ENCODE data around the gene GNB5. TPM values are rescaled to one million over a fixed set of nuclear protein-coding genes. Genes with fewer than 3 reads are reported as not detected.
A peak's percentile ranks its signal among the peaks of the same experiment; 100 is the strongest.

The GNB5 gene
- total RNA-seq, 6 experiments from 2014 or later, result 24.1 to 37.1 (median 33.0) TPM

DNA sequence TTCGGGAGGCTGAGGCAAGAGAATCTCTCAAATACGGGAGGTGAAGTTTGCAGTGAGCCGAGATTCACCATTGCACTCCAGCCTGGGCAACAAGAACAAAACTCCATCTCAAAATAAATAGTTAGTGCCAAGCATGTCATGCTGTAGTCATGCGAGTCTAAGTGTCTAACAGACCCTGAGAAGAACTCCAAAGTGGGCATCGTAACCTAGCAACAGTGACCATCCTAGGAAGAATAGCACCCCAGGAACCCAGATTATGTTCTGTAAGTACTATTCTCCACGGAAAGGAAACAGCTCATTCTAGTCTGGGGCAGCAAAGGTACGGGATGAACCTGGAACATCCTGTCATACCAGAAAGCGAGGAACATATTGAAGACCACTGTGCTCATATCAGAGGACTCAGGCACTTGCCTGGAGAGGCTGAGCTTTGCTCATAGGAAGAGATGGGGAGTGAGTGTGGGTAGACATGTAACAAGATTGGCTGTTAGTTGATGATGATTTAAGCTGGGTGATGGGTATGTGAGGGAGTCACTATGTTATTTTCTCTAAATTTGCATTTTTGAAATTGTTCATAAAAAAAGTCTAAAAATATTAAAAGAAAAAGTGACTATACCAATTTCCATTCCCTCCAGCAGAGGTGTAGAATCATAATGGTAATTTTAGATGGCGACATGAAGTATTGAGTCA is 110.3 kb downstream of the GNB5 start:
- Mint-ChIP-seq H3K9me3 (no peaks in the 10 kb centered on the region), H3K36me3 (ENCODE audit: low read depth) (no peaks in the 10 kb centered on the region), H3K4me1 (ENCODE audit: low read depth) (peaks cover 39% of the 10 kb centered on the region), H3K27ac (no peak overlapping the region), H3K27me3 (ENCODE audit: insufficient read depth) (no peaks in the 10 kb centered on the region; the same call in none of the 2 replicates), H3K4me3 (no peak overlapping the region)
- DNase-seq, result no peak
- TF ChIP-seq, protein P1, sequence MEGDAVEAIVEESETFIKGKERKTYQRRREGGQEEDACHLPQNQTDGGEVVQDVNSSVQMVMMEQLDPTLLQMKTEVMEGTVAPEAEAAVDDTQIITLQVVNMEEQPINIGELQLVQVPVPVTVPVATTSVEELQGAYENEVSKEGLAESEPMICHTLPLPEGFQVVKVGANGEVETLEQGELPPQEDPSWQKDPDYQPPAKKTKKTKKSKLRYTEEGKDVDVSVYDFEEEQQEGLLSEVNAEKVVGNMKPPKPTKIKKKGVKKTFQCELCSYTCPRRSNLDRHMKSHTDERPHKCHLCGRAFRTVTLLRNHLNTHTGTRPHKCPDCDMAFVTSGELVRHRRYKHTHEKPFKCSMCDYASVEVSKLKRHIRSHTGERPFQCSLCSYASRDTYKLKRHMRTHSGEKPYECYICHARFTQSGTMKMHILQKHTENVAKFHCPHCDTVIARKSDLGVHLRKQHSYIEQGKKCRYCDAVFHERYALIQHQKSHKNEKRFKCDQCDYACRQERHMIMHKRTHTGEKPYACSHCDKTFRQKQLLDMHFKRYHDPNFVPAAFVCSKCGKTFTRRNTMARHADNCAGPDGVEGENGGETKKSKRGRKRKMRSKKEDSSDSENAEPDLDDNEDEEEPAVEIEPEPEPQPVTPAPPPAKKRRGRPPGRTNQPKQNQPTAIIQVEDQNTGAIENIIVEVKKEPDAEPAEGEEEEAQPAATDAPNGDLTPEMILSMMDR (IDR thresholded peaks at IDR 0.05), result no peak; the same call in 1 of the 2 replicates

DNA sequence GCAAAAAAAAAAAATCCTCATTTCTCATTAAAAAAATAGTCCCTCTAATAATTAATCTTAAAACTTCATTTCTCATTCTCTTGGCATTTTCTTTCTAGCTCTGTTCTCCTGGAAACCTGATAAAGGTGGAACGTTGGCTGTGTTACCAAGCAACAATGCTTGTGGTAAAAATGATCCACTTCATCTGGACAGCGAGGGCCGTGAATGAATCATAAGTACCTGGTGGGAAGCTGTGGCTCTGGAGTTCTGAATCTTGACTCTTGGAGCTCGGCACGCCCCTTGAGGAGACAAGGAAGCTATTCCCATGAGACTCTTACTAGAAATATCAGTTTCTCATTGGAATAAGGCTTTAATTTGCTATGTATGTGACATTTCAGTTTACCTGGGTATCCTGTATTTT is 111.2 kb downstream of the GNB5 start:
- Mint-ChIP-seq H3K9me3 (no peaks in the 10 kb centered on the region), H3K36me3 (ENCODE audit: low read depth) (no peaks in the 10 kb centered on the region), H3K4me1 (ENCODE audit: low read depth) (peaks cover 35% of the 10 kb centered on the region), H3K27me3 (ENCODE audit: insufficient read depth) (no peaks in the 10 kb centered on the region; the same call in 1 of the 2 replicates), H3K4me3 (no peak overlapping the region), H3K27ac (no peak overlapping the region)
- TF ChIP-seq, protein P1 (IDR thresholded peaks at IDR 0.05), result no peak
- no peak for DNase-seq

DNA sequence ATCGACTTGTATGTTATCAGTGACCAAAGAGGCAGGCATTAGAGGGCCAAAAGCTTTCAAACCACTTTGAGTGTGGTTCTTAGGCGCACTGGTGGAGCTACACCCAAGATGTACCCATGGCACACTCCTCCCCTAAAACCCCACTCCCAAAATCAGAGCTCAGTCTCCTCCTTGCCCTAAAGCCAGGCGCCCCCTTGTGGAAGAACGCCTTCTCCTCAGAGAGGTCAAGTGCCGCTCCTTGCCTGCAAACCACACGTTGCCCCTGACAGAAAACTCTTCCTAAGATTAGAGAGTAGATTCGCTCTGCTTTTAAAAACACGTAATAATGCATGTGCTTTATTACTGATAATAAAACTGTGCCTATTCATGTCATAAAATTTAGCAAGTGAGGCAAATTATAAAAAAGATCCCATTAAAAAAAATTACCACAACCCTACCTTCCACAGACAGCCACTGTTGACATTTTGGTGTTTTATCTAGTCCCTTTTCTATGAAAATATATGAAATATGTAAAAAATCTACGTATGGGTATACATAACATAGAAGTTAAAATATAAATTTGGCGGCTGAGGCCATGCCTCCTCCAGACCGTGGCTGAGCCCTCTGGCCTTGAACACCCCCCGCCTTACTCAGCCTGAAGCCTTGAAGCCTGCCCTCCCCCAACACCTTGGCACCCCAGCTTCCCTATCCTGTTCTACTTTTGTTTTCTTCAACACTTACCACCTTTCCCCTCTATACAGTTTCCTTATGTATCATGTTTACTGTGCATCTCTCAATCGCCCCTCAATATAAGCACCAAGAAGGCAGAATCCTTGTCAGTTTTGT is 112.1 kb downstream of the GNB5 start:
- H3K27me3 Mint-ChIP-seq (ENCODE audit: insufficient read depth), result no peaks in the 10 kb centered on the region; the same call in 1 of the 2 replicates
- H3K36me3 Mint-ChIP-seq (ENCODE audit: low read depth), result no peaks in the 10 kb centered on the region
- no peaks in the 10 kb centered on the region for H3K9me3 Mint-ChIP-seq
- peaks cover 35% of the 10 kb centered on the region for H3K4me1 Mint-ChIP-seq (ENCODE audit: low read depth)
- no peak overlapping the region; the same call in 1 of the 2 replicates for H3K27ac Mint-ChIP-seq
- TF ChIP-seq, protein P1 (IDR thresholded peaks at IDR 0.05), result peak; percentile 92
- H3K4me3 Mint-ChIP-seq, result no peak overlapping the region
- peak; percentile 45 for DNase-seq

DNA sequence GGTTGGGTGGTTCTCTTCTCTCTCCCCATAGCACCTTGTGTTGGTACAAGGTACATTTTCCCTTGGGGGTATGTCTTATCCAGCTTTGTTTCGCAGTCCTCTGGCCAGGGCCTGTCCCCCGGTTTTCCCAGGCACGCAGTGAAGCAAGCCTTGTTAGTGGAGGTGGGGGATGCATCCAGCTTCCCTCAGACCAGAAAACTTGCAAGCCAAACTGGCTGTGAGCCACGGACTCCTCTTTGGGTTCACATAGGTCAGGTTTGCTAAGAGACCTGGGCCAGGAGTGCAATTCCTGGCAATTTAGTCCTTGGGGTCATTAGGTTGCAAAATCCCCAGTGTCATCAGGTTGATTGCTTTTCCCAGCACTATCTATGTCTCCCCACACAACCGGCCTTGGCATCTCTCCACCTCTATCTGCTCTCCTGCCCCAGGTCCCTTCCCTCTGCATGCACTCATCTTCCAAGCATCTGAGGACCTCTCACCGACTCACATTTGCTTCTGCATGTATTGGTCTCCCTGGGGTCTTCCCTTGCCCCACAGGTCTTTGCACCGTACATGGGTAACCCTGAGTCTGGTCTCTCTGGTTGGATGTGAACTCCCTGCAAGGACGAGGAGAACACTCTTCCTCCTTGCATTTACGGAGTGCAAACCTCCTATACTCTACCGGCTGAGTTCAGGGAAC is 112.9 kb downstream of the GNB5 start:
- DNase-seq, result no peak
- Mint-ChIP-seq H3K9me3 (no peaks in the 10 kb centered on the region), H3K27me3 (ENCODE audit: insufficient read depth) (no peaks in the 10 kb centered on the region; the same call in 1 of the 2 replicates), H3K27ac (no peak overlapping the region), H3K4me1 (ENCODE audit: low read depth) (peaks cover 35% of the 10 kb centered on the region), H3K36me3 (ENCODE audit: low read depth) (no peaks in the 10 kb centered on the region), H3K4me3 (no peak overlapping the region)
- TF ChIP-seq, protein P1 (IDR thresholded peaks at IDR 0.05), result no peak

DNA sequence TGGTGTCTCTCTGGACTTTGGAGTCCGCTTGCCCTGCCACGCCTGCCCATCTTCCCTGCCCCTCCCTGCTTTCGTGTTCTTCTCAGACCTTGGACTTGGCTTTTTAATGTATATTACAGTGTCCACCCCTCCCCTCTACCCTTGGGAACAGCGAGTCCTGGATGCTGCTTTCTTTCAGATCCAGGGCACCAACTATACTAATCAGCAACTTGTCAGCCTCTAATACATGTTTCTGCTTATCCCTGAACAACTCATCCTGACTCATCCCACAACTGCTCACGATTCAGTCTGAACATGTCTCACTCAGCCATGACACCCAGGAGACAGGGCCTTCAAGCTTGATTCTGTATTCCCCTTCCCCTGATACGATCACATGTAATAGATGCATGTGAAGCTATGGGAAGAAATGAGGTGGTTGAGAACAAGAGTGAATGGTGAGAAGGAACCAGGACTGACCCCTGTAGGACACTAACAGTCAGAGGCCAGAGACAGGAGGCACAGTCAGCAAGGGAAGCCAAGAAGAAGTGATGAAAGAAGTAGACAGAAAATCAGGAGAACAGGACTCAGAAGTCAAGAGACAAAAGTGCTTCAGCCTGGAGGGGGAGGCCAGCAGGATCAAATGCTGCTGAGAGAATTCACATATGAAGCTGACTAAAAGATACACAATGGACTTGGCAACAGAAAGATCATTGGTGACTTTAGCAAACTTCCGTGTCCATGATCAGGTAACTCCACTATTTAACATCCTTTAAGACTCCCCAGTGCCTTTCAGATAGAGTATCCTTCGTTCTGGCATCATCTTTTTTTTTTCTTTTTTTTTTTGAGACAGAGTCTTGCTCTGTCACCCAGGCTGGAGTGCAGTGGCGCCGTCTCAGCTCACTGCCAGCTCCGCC is 114.1 kb downstream of the GNB5 start:
- H3K4me3 Mint-ChIP-seq, result peak overlapping the region; percentile 49
- no peaks in the 10 kb centered on the region; the same call in 1 of the 2 replicates for H3K27me3 Mint-ChIP-seq (ENCODE audit: insufficient read depth)
- H3K9me3 Mint-ChIP-seq, result no peaks in the 10 kb centered on the region
- TF ChIP-seq, protein P1 (IDR thresholded peaks at IDR 0.05), result peak; percentile 20; the same call in 1 of the 2 replicates
- no peaks in the 10 kb centered on the region for H3K36me3 Mint-ChIP-seq (ENCODE audit: low read depth)
- peaks cover 35% of the 10 kb centered on the region for H3K4me1 Mint-ChIP-seq (ENCODE audit: low read depth)
- peak overlapping the region; percentile 86 for H3K27ac Mint-ChIP-seq
- DNase-seq, result peak; percentile 66
